GM18526 (cell line): ENCODE data around the gene CACNA2D1.

Experiments
- POLR2A ChIP-seq: IDR thresholded peaks from 3 replicates; pipeline ENCODE4 v1.6.1; 2011; ENCODE audit not compliant: insufficient read length; ENCODE audit errors: extremely low read depth

CACNA2D1 gene

GRCh38 chr7:82443547-82444219, at the start of gene CACNA2D1:
CACNA2D1 (minus strand) TSS chr7:82443777.
- TF ChIP-seq POLR2A: no peak

GRCh38 chr7:82481499-82482097, 38.0 kb upstream of the CACNA2D1 start:
- TF ChIP-seq POLR2A: no peak

- TF ChIP-seq POLR2A: no peak
Observed at GRCh38 chr7:82477733-82478515, 34.3 kb upstream of the CACNA2D1 start.

GRCh38 chr7:82472966-82473365, 29.4 kb upstream of the CACNA2D1 start:
- TF ChIP-seq POLR2A: no peak

- no peak for TF ChIP-seq POLR2A
Observed at GRCh38 chr7:82471351-82472020, 27.9 kb upstream of the CACNA2D1 start.

GRCh38 chr7:82469207-82469606, 25.6 kb upstream of the CACNA2D1 start:
- TF ChIP-seq POLR2A: no peak

GRCh38 chr7:82468435-82468834, 24.9 kb upstream of the CACNA2D1 start:
- TF ChIP-seq POLR2A: no peak

GRCh38 chr7:82467020-82467419, 23.4 kb upstream of the CACNA2D1 start:
- no peak for TF ChIP-seq POLR2A

GRCh38 chr7:82464372-82464771, 20.8 kb upstream of the CACNA2D1 start:
- TF ChIP-seq POLR2A: no peak

GRCh38 chr7:82455295-82455694, 11.7 kb upstream of the CACNA2D1 start:
- no peak for TF ChIP-seq POLR2A

- no peak for TF ChIP-seq POLR2A
Observed at GRCh38 chr7:82450759-82451158, 7.2 kb upstream of the CACNA2D1 start.

- TF ChIP-seq POLR2A: no peak
Observed at GRCh38 chr7:82449910-82450309, 6.3 kb upstream of the CACNA2D1 start.

GRCh38 chr7:82446897-82447296, 3.3 kb upstream of the CACNA2D1 start:
- TF ChIP-seq POLR2A: no peak

GRCh38 chr7:82445271-82445670, 1.7 kb upstream of the CACNA2D1 start:
- TF ChIP-seq POLR2A: no peak

- TF ChIP-seq POLR2A: no peak
Observed at GRCh38 chr7:82444220-82444909, 788 bp upstream of the CACNA2D1 start.
